ENCODE measurements around the gene NUDT2.
A peak's percentile ranks its signal among the peaks of the same experiment; 100 is the strongest.
"Not testable (repeated sequence)": the region's sequence is repeated elsewhere in the genome, so short reads cannot be mapped to it uniquely, and the experiment has no call there.

NUDT2 gene

GRCh38 chr9:34328987-34329832, at the start of gene NUDT2, which contains the start of gene KIF24:
Gene NUDT2 (plus strand): TSS chr9:34329569. CDS start chr9:34339040, 9,471 bp downstream.
Gene KIF24 (minus strand): TSS chr9:34329268. CDS start chr9:34311346, 17,922 bp downstream.
- peak; percentile 99 to 100 for DNase-seq

- no peak for DNase-seq
Measured at GRCh38 chr9:34282096-34282495, 47.3 kb upstream of the NUDT2 start.

GRCh38 chr9:34289159-34289558, 40.2 kb upstream of the NUDT2 start:
- no peak for DNase-seq

GRCh38 chr9:34291023-34291422, 38.3 kb upstream of the NUDT2 start:
- no peak for DNase-seq

GRCh38 chr9:34291423-34291822, 37.9 kb upstream of the NUDT2 start:
- DNase-seq: no peak

GRCh38 chr9:34292552-34292951, 36.8 kb upstream of the NUDT2 start:
- DNase-seq: no peak

- not testable (repeated sequence) for DNase-seq
Measured at GRCh38 chr9:34301064-34301463, 28.3 kb upstream of the NUDT2 start.

- not testable (repeated sequence) for DNase-seq
Measured at GRCh38 chr9:34308316-34308715, 21.1 kb upstream of the NUDT2 start.

- peak in 1 of 2 experiments; percentile 58 for DNase-seq
Measured at GRCh38 chr9:34310215-34310614, 19.2 kb upstream of the NUDT2 start.

- no peak for DNase-seq
Measured at GRCh38 chr9:34311499-34312185, 17.7 kb upstream of the NUDT2 start.

GRCh38 chr9:34317436-34317835, 11.9 kb upstream of the NUDT2 start:
- no peak for DNase-seq

GRCh38 chr9:34318163-34318790, 11.1 kb upstream of the NUDT2 start:
- no peak for DNase-seq

- DNase-seq: no peak
Measured at GRCh38 chr9:34321451-34321850, 7.9 kb upstream of the NUDT2 start.

- DNase-seq: no peak
Measured at GRCh38 chr9:34322899-34323591, 6.3 kb upstream of the NUDT2 start.

- DNase-seq: no peak
Measured at GRCh38 chr9:34326690-34327089, 2.7 kb upstream of the NUDT2 start.

- DNase-seq: peak; percentile 23 to 44
Measured at GRCh38 chr9:34328500-34328986, 826 bp upstream of the NUDT2 start.

- no peak for DNase-seq
Measured at GRCh38 chr9:34331196-34331595, 1.8 kb downstream of the NUDT2 start.

GRCh38 chr9:34332076-34332964, 3.0 kb downstream of the NUDT2 start:
- peak; percentile 13 to 59 for DNase-seq

GRCh38 chr9:34333836-34334235, 4.5 kb downstream of the NUDT2 start:
- DNase-seq: no peak

GRCh38 chr9:34334337-34334824, 5.0 kb downstream of the NUDT2 start:
- DNase-seq: peak in 1 of 2 experiments; percentile 58

- DNase-seq: no peak
Measured at GRCh38 chr9:34334916-34335315, 5.5 kb downstream of the NUDT2 start.

Data from NCI-H524 (cell line).